GM18526 (cell line): Measurements from ENCODE around the gene FBXW8.

ENCODE experiments used
- POLR2A ChIP-seq: IDR thresholded peaks from 3 replicates; pipeline ENCODE4 v1.6.1; 2011; ENCODE audit not compliant: insufficient read length; ENCODE audit errors: extremely low read depth

Gene FBXW8

GRCh38 chr12:117011988-117012805 is 101.4 kb downstream of the FBXW8 start:
- no peak for TF ChIP-seq POLR2A

GRCh38 chr12:117013726-117014125 is 103.0 kb downstream of the FBXW8 start:
- TF ChIP-seq POLR2A = no peak

GRCh38 chr12:117014342-117014887 is 103.7 kb downstream of the FBXW8 start:
- TF ChIP-seq POLR2A = no peak

GRCh38 chr12:117015811-117016210 is 105.1 kb downstream of the FBXW8 start:
- TF ChIP-seq POLR2A = no peak

- TF ChIP-seq POLR2A = no peak
These were observed 107.1 kb downstream of the FBXW8 start for GRCh38 chr12:117017807-117018206.

GRCh38 chr12:117018276-117018675 is 107.5 kb downstream of the FBXW8 start:
- no peak for TF ChIP-seq POLR2A

GRCh38 chr12:117018685-117019084 is 107.9 kb downstream of the FBXW8 start:
- TF ChIP-seq POLR2A = no peak

- no peak for TF ChIP-seq POLR2A
These were observed 109.1 kb downstream of the FBXW8 start for GRCh38 chr12:117019866-117020265.

- no peak for TF ChIP-seq POLR2A
These were observed 109.9 kb downstream of the FBXW8 start for GRCh38 chr12:117020536-117021220.

GRCh38 chr12:117022465-117022864 is 111.7 kb downstream of the FBXW8 start:
- TF ChIP-seq POLR2A = no peak

GRCh38 chr12:117023998-117024960 is 113.5 kb downstream of the FBXW8 start:
- no peak for TF ChIP-seq POLR2A

GRCh38 chr12:117024961-117025480 is 114.3 kb downstream of the FBXW8 start:
- TF ChIP-seq POLR2A = no peak

GRCh38 chr12:117025481-117026151 is 114.9 kb downstream of the FBXW8 start:
- no peak for TF ChIP-seq POLR2A

- no peak for TF ChIP-seq POLR2A
These were observed 115.6 kb downstream of the FBXW8 start for GRCh38 chr12:117026343-117026742.
